Esophagus squamous epithelium (tissue), 4 donors: ENCODE results near the gene PEAK1.

Experiments
- POLR2A ChIP-seq, 4 donors: fragments of 450-650 bp; IDR thresholded peaks; one replicate each; pipeline ENCODE4 v1.6.1; 2017; ENCODE audit warnings: antibody characterized with exemption in 4 of 4, mild to moderate bottlenecking in 4 of 4, moderate library complexity in 3 of 4
- TF ChIP-seq, protein P1 (sequence below), 6 experiments: fragments of 450-650 bp in 4 of 6; fragments of 200-600 bp in 2 of 6; sonication (generic) in 2 of 6; IDR thresholded peaks; one replicate each; pipeline ENCODE4 v1.5.1; 2016 to 2019; ENCODE audit warnings: antibody characterized with exemption in 6 of 6, mild to moderate bottlenecking in 4 of 6, moderate library complexity in 4 of 6

DNA sequence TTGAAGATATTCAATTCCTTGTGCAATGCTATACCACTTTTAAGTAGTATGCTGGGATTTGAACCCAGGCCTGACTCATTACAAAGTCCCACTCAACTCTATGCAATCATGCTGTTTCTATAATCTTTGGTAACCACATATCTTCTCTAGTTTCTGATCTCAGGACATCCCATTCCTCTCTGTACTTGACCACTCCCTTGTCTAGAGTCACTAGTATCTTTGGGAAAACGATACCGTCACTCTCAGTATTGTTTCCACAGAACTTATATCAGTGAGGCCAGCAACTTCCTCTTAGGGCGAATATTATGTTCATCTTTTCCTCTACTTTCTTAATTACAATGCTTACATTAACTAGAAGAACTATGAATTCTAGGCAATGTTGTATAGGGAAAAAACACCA is 211.7 kb downstream of the PEAK1 start:
- TF ChIP-seq, protein P1, sequence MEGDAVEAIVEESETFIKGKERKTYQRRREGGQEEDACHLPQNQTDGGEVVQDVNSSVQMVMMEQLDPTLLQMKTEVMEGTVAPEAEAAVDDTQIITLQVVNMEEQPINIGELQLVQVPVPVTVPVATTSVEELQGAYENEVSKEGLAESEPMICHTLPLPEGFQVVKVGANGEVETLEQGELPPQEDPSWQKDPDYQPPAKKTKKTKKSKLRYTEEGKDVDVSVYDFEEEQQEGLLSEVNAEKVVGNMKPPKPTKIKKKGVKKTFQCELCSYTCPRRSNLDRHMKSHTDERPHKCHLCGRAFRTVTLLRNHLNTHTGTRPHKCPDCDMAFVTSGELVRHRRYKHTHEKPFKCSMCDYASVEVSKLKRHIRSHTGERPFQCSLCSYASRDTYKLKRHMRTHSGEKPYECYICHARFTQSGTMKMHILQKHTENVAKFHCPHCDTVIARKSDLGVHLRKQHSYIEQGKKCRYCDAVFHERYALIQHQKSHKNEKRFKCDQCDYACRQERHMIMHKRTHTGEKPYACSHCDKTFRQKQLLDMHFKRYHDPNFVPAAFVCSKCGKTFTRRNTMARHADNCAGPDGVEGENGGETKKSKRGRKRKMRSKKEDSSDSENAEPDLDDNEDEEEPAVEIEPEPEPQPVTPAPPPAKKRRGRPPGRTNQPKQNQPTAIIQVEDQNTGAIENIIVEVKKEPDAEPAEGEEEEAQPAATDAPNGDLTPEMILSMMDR (IDR thresholded peaks at IDR 0.05) = no peak
- no peak for TF ChIP-seq POLR2A (IDR thresholded peaks at IDR 0.05)
